NCI-H2171 (cell line): ENCODE data around the gene CMSS1.
A peak's percentile ranks its signal among the peaks of the same experiment; 100 is the strongest.
"Not testable (repeated sequence)": the region's sequence is repeated elsewhere in the genome, so short reads cannot be mapped to it uniquely, and the experiment has no call there.

ENCODE experiments used
- DNase-seq: peaks from one replicate; lab custom pipeline; 2025; lab: John Stamatoyannopoulos, UW

The CMSS1 gene

DNA sequence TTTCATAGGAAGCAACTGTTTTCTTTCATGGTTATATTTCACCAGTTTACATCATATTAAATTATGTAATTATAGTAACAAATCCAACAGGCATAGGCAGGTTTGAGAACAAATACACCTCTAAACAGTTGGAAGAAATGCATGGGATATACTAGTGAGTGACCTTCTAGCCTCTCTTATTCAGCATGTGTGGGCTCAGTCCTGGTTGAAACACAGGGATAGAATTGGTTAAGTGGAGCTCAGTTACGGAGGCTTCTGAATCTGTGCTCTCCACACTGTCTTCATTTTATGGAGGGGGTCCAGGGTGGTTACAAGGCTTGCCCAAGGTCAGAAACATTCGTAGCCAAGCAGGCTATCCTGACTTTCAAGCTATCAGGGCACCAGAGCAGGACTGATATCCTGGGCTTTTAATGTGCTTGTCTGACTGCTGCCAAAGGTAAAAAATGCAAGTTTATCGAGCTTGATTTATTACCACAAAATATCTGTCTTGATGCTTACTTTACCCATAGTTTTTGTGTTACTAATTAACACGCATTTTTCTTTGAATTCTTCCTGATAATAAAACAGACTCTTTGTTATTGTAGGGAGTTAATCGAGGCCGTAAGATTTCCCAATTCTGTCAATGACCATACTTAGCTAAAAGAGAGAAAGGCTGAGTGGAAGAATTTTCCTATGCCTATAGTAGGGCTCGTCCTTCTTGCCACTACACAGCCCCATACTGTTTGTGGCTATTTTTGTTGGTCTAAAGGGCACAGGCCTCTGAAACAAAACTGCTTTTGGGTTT is 207.1 kb downstream of the CMSS1 start:
- no peak for DNase-seq

DNA sequence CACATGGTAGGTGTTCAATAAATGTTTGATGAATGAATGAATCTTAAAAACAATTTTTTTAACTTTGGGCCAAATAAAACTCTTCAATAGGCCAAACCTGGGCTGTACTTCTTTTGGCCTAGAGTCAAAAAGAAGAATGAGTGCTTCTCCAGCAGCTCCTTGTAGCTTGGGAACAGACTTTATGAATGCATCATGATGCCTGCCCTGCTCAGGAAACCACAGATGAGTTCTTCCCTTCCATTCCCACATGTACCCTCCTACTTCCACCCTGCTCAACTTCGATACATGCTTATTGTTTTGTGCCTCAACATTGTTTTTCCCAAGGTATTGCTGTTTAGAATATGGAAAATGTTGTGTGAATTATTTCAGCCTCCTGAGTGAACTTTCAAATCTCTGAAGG is 209.7 kb downstream of the CMSS1 start:
- DNase-seq, result no peak

DNA sequence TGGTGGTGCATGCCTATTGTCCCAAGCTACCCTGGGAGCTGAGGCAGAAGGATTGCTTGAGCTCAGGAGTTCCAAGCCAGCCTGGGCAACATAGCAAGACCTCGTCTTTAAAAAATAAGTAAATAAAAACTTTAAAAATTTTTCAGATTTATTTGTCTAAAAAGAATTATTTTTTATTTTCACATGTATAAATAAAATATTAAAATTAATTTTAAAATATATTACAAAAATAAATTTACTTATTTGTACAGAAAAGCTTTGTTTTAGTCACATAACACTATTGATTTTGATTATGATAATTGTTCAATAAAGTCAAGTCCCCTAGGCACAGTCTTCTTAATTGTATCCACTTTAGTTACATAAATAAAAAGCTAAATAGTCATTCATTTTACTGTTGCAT is 211.4 kb downstream of the CMSS1 start:
- DNase-seq, result no peak

DNA sequence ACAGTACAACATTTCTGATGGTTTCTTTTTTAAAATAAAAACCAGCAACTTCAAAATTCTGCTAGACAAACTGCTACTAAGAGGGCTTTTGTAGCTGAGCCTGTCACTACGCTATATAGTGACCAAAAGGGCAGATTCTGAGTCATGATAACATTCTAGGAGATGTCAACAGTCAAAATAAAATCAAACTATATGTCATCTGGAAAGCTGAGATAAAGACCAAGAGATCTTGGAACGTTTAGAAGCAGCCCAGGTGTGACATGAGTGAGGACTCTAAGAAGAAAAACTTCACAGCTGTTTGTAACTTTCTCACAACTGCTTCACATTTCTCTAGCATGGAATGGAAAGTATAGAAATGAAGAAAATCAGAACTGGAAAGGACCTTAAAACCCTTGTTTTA is 212.0 kb downstream of the CMSS1 start:
- no peak for DNase-seq

DNA sequence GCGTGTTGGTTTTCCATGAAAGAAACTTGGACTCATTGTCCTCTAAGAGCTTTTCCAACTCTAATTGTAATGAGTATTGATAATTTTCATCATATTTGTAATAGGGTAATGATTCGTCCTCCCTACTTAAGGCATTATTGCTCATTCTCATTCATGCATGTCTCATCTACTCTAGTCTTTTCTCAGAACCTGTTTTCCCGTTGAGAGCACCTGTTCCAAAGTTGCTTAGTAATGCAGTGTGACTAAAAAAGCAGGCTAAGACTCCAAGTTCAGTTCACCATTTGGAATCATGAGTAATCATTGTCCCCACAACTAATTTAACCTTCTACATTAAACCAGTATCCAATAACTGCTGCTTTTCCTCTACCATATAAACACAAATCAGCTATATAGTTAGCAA is 212.7 kb downstream of the CMSS1 start:
- DNase-seq, result no peak

DNA sequence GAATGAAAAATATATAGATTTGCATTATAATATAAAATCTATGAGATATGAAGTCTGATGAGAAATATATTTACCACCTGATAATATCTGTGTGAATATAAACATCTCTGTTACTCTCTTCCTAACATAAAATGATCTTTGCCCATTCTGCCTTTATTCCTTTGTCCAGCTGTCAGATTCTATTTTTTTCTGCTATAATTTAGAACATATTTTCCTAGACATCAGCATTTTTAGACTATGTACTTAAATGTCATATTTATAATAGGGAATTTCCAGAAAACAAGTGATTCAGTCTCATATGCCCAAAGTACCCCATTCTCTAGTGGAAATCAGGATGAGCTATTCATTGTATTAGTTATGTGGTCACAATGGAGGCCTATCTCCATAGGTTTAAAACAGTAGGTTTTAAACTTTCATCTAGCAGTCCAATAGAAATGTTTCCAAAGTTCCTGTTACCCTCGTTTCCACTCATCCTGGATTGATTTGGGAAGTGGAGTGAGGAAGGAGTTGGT is 213.3 kb downstream of the CMSS1 start:
- no peak for DNase-seq

DNA sequence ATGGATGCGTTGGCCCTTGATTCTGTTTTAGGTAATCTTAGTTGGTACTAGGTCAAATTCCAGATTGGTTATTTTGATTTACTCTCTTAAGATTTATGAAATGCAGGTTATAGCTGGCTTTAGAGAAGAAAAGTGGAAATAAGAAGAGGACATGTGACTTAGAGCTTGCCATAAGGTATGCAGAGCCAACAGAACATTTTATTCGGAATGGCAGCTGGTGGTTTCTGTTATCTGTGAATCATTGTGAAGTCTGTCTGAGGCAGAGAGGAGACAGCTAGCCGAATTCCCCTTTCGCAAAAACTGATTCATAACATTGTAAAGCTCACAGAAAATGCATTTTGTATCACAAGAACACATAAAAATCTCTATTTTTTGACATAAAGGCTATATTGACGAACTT is 214.6 kb downstream of the CMSS1 start:
- DNase-seq, result peak; percentile 65

DNA sequence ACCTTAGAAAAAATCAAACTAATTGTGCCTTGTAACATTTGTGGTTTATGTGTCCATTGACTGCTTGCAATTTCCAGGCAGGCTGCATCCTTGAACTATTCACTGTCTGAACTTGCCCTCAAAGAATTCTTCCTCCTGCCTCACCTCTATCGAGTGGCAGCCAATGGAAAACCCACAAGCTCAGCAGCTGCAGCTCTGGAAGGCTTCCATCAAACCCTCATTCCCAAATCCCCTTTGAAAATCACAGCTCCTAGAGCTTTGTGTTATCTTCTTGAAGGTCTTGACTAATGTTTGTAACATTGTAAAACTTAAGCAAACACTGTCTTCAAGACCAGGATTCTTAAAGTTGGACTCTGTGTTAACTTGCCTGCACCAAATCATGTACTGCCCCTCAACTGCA is 215.5 kb downstream of the CMSS1 start:
- no peak for DNase-seq

DNA sequence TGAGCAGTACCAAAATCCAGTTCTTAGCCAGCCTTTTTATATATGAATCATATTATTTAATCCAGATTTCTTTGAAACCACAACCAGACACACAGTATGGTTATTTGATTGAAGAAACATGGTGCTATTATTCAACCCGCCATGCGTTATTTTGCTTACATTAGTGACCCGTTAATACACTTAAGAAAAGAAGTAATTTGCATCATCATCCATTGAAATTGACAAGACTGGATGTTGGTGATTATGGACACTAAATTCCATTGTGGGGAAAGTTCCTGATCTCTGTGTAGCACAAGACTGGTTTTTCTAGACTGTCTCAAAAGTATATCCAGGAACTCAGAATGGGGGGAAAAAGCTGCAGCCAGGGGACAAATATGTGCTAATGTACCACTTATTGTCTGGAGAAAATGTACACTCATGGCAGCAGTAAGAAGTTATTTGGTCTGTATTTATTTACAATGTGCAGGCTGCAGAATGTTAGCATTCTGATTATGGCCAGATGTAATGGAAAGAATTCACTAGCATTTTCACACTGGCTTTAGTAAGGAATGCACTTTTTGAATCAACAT is 216.3 kb downstream of the CMSS1 start:
- DNase-seq, result no peak

DNA sequence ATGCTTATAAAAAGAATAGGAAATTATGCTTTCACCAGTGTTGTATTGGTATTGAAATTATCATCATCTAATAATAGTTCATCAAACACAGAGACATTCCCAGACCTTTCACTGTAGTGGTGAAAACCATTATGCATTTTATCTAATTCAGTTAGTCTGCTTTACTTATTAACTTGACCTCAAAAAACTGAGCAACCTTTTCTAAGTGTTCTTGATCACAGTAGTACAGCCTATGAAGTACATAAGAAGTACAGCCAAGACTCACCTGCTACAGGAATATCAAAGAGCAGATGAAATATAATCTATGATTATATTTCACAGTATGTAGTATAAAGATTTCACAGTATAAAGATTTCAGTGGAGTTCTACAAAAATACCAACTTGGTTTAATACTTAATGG is 221.4 kb downstream of the CMSS1 start:
- no peak for DNase-seq

DNA sequence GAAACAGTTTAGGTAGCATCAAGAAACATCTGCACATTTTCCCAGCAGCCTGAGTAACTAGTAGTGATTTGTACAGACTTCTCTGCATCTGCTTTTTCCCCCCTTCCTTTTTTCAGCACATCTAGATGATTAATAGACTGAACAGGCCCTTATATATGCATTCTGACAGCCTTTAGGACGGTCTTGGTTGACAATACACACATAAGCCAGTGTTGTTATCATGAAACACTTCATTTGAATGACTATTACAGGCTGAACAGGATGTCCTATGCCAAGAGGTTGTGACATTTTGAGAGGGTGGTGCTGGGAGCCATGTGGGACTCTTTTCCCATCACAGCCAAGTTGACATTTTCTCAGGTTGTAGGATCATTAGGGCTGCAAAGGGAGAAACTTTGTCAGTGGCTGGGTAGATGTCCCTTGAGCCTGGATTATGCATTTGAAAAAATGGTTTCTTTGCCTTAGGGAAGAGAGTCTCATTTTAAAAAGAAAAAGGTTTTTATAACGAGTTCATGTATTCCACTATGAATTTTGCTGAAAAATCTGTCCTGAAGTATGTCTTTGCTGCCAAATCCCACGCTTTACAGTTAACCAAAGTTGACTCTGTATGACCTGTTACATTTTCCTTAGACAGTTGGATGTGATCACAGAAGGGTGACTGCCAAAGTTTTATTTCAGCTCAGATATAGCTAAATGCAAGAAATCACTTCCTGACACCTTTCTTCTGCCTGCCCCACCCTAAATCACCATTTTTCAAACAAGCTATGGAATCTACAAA is 223.0 kb downstream of the CMSS1 start:
- DNase-seq, result no peak

DNA sequence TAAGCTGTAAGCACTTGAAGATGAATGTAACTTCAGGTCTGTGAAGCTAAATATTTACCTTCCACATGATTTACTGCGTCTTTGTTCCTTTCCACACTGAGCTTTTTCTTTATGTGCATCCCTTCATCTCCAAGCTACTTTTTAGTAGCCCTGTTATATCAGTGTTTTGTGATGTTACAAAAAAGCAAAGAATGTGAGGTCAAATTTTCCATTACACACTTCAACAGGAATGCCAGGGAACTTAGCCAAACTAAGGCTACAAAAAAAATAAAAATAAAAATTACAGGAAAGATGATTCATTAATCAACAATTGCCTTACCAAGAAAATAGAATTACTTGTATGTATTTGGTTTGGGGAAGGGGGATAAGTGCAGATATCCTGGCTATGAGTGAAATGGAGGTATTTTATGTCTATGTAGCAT is 223.7 kb downstream of the CMSS1 start:
- no peak for DNase-seq

DNA sequence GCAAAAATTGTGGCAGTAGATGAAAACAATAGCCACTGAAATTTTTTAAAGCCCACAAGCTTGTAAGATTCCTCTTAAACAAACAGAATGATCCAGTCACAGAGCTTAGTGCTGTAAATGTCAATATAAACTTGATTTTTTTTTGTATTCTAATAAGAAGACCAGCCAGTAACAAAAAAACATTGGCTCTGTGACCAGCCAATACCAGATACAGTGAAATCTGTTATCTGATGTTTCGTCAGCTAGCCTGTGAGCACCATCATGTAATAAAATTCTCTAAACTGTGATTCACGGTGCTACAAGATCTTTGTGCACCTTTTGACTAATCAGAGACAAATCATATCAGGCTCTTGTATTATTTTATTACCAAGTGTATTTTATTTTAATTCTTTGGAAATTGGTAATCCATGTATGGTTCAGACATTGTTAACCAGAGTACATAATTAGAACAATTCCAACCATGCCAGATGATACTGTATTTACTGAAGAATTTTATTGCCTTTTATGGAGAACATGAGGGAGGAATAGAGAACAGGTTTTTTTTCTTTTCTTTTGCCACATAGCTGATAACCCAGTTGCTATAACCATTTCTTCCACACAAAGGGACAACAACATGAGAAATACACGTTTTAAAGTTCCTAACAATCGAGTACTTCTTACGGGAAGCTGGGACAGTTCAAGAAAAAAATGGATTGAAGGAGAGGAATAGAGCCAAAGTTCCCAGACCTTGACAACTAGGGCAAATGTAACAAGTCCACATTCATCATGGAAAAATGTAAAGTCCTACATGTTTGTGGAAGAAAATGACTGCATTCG is 224.7 kb downstream of the CMSS1 start:
- no peak for DNase-seq

DNA sequence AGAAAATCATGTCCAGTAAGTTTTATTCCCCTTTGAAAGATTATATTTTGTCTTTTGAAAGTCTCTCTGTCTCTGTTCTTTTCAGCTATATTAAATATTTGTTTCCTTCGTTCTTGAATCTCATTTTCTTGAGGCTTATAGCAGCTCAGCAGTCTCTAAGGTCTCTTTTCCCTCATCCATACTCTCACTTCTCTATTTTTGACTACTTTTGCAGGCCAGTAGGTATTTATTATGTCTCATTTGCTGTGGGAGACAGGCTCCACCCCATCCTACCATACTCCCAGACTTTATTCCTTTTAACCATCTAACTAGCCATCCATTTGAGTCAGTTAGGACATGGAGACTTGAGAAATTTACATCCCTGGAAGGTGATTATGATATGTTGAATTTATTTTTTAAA is 225.6 kb downstream of the CMSS1 start:
- no peak for DNase-seq

DNA sequence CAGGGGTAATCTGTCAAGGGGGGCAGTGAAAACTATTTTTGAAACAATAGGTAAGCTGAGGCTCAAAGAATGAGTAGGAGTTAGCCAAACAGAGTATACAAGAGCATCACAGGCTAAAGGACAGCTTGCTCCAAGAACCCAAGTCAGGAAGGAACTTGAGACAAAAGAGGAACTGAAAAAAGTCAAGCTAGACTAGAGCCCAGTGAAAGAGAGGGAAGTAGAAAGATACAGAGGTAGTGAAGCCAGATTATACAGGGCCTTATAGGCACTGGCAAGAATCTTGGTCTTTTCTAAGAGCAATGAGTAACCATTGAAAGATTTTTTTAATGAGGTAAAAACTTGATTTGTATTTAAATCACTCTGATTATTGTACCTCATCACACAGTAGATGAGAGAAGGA is 226.7 kb downstream of the CMSS1 start:
- no peak for DNase-seq

DNA sequence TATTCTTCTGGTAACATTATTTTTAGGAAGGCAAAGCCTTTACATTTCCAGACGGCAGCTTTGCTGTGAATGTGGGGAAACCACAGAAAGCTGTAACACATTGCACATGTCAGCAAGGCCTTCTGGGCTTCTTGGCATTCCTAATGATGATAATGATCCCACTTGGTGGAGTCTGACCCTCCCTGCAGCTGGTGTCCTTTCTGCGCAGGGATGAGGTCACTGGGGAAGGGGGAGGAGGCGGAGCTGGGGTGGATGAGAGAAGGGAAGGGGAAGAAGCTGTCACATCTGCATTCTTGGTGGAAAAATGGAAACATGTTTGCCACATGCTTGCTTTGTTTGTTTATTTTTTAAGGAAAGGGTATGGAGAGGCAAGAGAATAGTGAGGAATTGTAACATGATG is 228.0 kb downstream of the CMSS1 start:
- DNase-seq, result no peak

DNA sequence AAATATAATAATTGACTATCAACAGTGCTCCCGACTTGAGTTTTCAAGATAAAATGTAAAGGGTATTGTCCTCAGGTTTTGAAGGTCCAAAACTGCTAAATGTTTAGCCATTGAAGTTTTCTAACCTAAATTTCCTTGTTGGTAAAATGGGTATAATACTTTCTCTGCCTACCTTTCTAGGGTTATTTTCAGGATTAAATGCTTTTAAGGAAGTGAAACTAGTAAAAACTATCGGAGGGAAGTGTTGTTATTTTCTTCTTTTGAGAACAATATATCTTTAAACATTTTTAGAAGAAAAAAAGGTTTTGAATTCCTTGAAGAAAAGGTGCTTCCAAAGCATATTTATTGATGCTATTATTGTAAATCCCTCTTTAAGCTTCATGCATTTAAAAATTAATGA is 229.3 kb downstream of the CMSS1 start:
- DNase-seq, result no peak

DNA sequence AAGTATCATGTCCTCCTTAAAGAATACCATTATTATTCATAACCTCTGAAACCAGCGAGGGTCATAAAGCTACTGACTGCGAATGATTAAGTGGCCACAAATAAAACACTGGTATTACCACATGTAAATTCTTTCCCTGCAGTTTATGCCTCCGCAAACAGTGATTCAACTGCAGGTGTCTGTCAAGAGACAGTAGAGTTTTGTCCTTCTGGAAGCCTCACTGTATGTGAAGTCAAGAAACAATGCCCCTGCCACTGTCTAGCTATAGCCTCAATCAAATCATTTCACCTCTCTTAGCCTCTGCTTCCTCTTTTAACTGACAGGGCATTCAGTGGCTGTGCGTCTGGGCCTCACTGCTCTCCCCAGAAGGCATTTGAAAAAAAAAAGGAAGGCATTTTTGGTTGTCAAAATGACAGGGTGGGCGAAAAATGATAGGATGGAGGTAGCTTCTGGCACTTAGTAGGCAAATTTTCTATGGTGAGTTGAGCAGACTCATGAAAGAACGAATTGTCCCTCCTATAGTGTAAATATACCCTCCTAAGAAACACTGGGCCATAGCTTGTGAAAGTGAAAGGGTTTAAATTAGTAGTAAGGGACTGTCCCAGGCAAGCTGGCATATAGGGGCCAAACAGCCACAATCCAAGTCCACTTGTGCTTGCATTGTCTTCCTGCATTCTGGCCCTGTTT is 229.9 kb downstream of the CMSS1 start:
- no peak for DNase-seq

DNA sequence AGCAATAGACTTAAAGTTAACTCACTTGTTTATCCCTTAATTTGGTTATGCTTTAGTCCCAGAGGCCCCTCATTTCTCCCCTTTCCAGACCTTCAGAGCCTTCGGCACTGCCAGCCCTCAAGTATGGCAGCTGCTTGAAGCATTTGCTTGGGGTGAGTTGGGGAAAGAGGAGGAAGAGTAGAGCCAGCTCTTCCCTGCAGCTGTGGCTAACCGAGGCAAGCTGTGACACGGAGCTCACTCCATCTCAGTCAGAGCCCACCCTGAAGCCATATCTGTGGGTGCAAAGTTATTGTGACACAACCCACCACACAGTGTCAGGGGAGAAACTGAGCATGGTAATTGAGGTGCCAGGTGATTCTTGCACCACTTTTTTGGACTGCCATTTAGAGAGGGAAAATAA is 230.6 kb downstream of the CMSS1 start:
- DNase-seq, result no peak

DNA sequence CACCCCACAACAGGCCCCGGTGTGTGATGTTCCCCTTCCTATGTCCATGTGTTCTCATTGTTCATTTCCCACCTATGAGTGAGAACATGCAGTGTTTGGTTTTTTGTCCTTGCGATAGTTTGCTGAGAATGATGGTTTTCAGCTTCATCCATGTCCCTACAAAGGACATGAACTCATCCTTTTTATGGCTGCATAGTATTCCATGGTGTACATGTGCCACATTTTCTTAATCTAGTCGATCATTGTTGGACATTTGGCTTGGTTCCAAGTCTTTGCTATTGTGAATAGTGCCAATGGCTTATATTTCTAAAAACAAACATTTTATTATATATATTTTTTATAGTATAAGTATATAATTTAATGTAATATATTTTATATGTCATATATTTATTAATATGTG is 233.9 kb downstream of the CMSS1 start:
- DNase-seq, result not testable (repeated sequence)

DNA sequence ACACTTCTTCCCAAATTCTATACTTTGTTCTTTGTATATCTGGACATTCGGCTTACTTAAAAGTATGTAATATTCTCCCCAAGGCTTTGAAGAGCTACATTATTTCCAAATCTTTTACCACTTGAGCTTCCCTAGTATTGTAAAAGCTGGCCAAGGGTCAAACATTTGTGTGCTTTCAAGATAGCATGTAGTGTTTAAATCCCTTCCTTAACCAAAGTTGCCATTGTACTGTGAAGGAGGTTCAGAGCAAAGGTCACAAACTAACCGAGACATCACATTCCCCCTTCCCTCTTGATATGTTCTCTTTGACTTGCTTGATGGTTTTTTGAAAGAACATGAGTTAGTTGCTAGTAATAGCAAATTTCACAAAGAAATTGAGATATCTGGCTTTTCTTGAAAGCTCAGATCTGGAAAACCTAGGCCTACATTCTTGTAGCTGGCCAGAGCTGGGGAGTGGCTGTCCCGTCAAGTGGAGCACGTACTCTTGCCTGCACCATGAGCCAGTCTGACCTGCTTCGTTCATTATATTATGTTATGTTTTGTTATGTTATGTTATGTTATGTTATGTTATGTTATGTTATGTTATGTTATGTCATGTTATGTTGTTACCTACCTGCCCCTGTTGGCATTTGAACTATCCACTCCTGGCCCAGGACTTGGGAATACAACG is 236.4 kb downstream of the CMSS1 start:
- no peak for DNase-seq
